K562 (cell line): ENCODE results near the gene PSAP. TPM values are rescaled to one million over a fixed set of nuclear protein-coding genes. Genes with fewer than 3 reads are reported as not detected.

ENCODE experiments used
- ATF6 ChIP-seq: sonication (generic); formaldehyde crosslinking; IDR thresholded peaks from 2 replicates; pipeline ENCODE4 v1.4.0; 2020; ENCODE audit warnings: mild to moderate bottlenecking, missing genetic modification reagents
- CREB1 ChIP-seq, 2 experiments: sonication (generic) in 1 of 2; formaldehyde crosslinking in 1 of 2; IDR thresholded peaks; 2 replicates each; pipeline versions ENCODE4 v1.6.1 to v1.8.0; 2012 to 2022; ENCODE audit warnings: inconsistent platforms in 1 of 2, mild to moderate bottlenecking in 1 of 2, missing genetic modification reagents in 1 of 2, moderate library complexity in 1 of 2
- KAT8 ChIP-seq: fragments of 450-650 bp; IDR thresholded peaks from 2 replicates; pipeline ENCODE4 v1.6.1; 2016; ENCODE audit warnings: low read depth, mild to moderate bottlenecking
- KDM2B ChIP-seq: fragments of 250-450 bp; sonication (Bioruptor Pico); IDR thresholded peaks from 2 replicates; pipeline ENCODE4 v1.8.0; 2021; ENCODE audit warnings: mild to moderate bottlenecking, moderate library complexity
- KLF13 ChIP-seq: fragments of 450-650 bp; IDR thresholded peaks from 2 replicates; pipeline ENCODE4 v1.6.1; 2016; ENCODE audit warnings: missing genetic modification characterization, low read depth, mild to moderate bottlenecking, missing compliant biosample characterization, moderate library complexity, borderline replicate concordance
- MAFF ChIP-seq: IDR thresholded peaks from 2 replicates; pipeline ENCODE4 v1.6.1; 2012; ENCODE audit warnings: low read length, improper control_type of control experiment
- PCBP1 ChIP-seq: fragments of 200-400 bp; formaldehyde crosslinking; IDR thresholded peaks from 2 replicates; pipeline ENCODE4 v1.6.1; 2018; ENCODE audit warnings: mild to moderate bottlenecking, low read depth, low read length; ENCODE audit not compliant: poor library complexity, severe bottlenecking
- POLR2G ChIP-seq: fragments of 200-400 bp; formaldehyde crosslinking; IDR thresholded peaks from 2 replicates; pipeline ENCODE4 v1.6.1; 2017; ENCODE audit warnings: low read depth, mild to moderate bottlenecking, antibody characterized with exemption, low read length, moderate library complexity
- RAD51 ChIP-seq: fragments of 450-650 bp; IDR thresholded peaks from 2 replicates; pipeline ENCODE4 v1.7.1; 2016; ENCODE audit warnings: low read depth, mild to moderate bottlenecking, borderline replicate concordance
- STAT5B ChIP-seq: fragments of 250-450 bp; sonication (Bioruptor Pico); IDR thresholded peaks from 2 replicates; pipeline ENCODE4 v1.8.0; 2021; ENCODE audit warnings: mild to moderate bottlenecking, inconsistent platforms
- TARDBP ChIP-seq: fragments of 450-650 bp; IDR thresholded peaks from 2 replicates; pipeline ENCODE4 v1.6.1; 2016
- TCFL5 ChIP-seq: fragments of 250-450 bp; sonication (Bioruptor Pico); conservative IDR thresholded peaks from 2 replicates; pipeline ENCODE4 v1.6.1; 2021; ENCODE audit warnings: mild to moderate bottlenecking, moderate library complexity, matching md5 sums
- ZNF3 ChIP-seq: fragments of 250-450 bp; sonication (Bioruptor Pico); IDR thresholded peaks from 2 replicates; pipeline ENCODE4 v1.5.0; 2021; ENCODE audit warnings: mild to moderate bottlenecking, moderate library complexity
- polyA plus RNA-seq, 8 experiments: library from polyadenylated mRNA; depleted of rRNA in 4 of 8; stranded (reverse) in 5 of 8; unstranded in 3 of 8; fragments of >200 nt; fragmentation: Nextera tagmentation in 2 of 8; fragmentation: Illumina TruSeq in 1 of 8; extraction: Ambion mirVana in 2 of 8; extraction: Trizol in 1 of 8; gene quantifications; 2 replicates each; pipeline versions ENCODE4 v1.2.1 to v1.2.3, GENCODE V29; 2011 to 2014; ENCODE audit warnings: inconsistent platforms in 1 of 8, missing spikeins in 1 of 8
- total RNA-seq, 7 experiments: library from RNA; depleted of rRNA in 6 of 7; stranded (reverse); fragments of >200 nt in 6 of 7; fragmentation: Illumina TruSeq in 2 of 7; extraction: Trizol in 2 of 7; gene quantifications; 2 replicates each; pipeline versions ENCODE4 v1.2.1 to v1.2.3, GENCODE V29; 2011 to 2021; ENCODE audit warnings: low replicate concordance in 1 of 7

Gene PSAP
- total and polyA plus RNA-seq, 9 of the 15 experiments (the other 6 are each of a cell fraction or from before 2014, with no cell fraction given) = 245 to 700 (median 429) TPM

- TF ChIP-seq POLR2G (no peak), MAFF (no peak), RAD51 (no peak), CREB1 (IDR thresholded peaks at IDR 0.05) (no peak), CREB1 (CRISPR knock-in tag; IDR thresholded peaks at IDR 0.05) (no peak), KDM2B (CRISPR knock-in tag) (no peak), PCBP1 (no peak), ATF6 (CRISPR knock-in tag) (no peak), TCFL5 (CRISPR knock-in tag) (no peak), ZNF3 (CRISPR knock-in tag) (no peak), STAT5B (CRISPR knock-in tag) (no peak), KAT8 (no peak), KLF13 (no peak), TARDBP (no peak)
Observed at GRCh38 chr10:71863203-71863602, 12.2 kb upstream of the PSAP start (continued).
